Fibroblast of the conjunctiva (primary cell): ENCODE measurements around the gene FCRL1.

Experiments used
- DNase-seq: peaks from one replicate; pipeline ENCODE4 v3.0.0-alpha.2; 2010; ENCODE audit warnings: low read depth

FCRL1 gene

GRCh38 chr1:157803851-157804250, 16.1 kb downstream of the FCRL1 start:
- no peak for DNase-seq

- no peak for DNase-seq
These were observed 19.9 kb downstream of the FCRL1 start for GRCh38 chr1:157799996-157800395.

- no peak for DNase-seq
These were observed 21.7 kb downstream of the FCRL1 start for GRCh38 chr1:157798211-157798610.

DNA sequence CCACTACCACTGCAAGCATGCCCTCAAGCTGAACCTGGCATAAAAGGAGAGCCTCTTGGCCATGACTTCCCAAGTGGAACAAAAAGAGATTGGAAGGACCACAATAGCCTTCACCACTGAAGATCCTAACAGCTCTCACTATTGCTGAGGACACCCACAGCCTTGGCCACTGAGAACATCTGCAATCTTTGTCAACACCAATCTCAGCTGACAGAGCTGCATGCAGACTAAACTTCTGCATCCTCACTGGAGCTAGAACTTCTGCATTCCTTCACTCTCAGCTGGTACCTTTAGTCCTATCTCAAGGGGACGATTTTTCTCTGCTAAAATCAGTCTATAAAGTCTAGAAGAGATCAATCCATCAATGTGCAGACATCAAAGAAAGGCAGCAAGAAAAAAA, 34.7 kb downstream of the FCRL1 start:
- DNase-seq = no peak

GRCh38 chr1:157784801-157785200, 35.1 kb downstream of the FCRL1 start:
- no peak for DNase-seq

DNA sequence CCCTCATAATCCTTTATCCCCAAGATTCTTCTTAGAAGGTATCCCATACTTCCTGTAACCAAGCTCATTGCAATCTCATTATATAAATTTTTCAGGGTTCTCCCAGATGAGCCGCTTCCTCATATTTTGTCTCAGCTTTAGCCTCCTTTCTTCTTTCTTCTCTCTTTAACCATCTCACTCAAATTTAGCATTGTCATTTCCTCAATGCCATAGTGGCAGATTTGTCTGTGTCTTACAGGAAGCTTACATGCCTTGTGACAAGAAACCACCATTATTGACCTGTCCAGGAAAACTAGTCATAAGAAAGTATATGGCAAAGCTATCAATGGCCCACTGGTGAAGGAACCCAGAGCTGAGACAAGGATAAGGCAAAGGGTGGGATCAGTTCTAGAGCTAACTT, 37.0 kb downstream of the FCRL1 start:
- DNase-seq = no peak

GRCh38 chr1:157781048-157781447, 38.9 kb downstream of the FCRL1 start:
- DNase-seq = no peak

GRCh38 chr1:157776971-157777391, 42.9 kb downstream of the FCRL1 start, which contains the start of gene FCRL2:
Gene FCRL2, minus strand, starts transcription at chr1:157777132. Its CDS starts 59 bp downstream, at chr1:157777073.
- DNase-seq = no peak

DNA sequence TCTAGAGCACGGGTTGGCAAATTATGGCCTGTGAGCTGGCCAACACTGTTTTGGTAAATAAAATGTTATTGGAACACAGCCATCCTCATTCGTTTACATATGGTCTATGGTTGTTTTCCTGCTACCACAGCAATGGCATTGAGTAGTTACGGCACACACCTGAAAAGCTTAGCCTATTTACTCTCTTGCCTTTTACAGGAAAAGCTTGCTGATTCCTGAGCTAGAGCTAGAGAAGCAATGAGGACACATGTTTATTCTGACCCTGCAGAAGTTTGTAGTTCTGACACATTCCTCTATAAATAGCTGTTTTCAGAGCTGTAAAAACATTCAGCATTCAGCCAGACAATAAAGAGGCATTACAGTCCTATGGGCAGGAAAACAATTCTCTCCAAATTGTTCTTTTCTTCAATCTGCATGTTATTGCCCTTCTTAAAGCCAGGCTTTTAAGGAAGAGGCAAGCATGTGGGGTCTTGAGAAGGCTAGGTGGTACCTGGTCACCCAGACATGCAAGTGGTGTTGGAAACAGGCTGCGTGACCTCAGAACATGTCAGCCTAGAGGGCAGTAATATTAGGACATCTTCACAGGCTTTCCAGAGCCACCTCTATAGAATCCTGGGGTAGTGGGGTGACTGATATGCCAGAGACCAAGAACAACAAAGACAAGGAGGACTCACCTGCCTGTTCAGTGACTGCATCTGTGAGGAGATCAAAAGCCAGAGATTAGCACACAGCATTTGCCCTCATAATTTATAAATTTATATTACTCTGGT, 44.6 kb downstream of the FCRL1 start:
- no peak for DNase-seq

- DNase-seq = no peak
These were observed 45.5 kb downstream of the FCRL1 start for GRCh38 chr1:157774412-157774811.

- no peak for DNase-seq
These were observed 46.2 kb downstream of the FCRL1 start for GRCh38 chr1:157773493-157774350.

- DNase-seq = no peak
These were observed 48.1 kb downstream of the FCRL1 start for GRCh38 chr1:157771661-157772425.

DNA sequence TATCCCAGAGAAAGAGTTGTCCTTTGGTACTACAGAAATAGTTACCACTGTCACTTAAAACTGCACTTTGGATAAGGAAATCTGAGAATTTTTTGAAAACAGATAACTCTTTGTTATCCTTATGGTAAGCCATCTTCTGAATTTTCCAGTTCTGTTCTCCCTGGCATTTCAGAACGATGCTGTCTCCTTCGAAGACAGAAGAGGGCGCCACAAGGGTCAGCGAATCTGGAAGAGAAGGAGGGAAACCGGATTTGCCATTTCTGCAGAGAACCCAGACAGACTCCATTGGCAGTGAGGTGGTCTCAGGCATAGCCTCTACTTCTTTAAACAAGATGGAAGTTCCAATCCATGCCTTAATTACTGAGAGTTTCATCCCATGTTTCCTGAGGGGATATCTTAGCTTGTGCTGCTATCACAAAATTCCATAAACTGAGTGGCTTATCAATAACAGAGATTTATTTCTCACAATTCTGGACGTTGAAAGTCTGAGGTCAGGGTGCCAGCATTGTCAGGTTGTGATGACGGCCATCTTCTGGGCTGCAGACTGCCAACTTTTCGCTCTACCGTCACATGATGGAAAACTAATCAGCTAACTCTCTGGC, 49.4 kb downstream of the FCRL1 start:
- DNase-seq = no peak

DNA sequence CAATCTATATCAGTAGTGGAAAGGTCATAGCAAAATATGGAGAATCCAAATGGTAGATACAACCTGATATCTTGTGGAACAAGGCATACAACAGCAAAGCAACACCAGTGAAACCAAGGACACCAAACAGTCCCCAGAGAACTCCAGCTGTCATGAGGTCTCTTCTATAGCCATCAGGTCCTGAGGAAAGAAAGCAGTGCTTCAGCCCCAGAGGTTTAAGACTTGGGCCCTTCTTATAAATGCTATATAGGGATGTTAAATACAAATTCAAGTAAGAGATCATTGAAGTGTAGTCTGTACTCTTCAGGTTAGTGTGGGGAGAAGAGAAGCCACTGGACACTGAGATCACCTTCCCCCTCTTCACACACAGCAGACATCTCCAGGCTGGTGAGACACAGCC, 53.1 kb downstream of the FCRL1 start:
- DNase-seq = no peak

GRCh38 chr1:157758018-157758417, 61.9 kb downstream of the FCRL1 start:
- no peak for DNase-seq

DNA sequence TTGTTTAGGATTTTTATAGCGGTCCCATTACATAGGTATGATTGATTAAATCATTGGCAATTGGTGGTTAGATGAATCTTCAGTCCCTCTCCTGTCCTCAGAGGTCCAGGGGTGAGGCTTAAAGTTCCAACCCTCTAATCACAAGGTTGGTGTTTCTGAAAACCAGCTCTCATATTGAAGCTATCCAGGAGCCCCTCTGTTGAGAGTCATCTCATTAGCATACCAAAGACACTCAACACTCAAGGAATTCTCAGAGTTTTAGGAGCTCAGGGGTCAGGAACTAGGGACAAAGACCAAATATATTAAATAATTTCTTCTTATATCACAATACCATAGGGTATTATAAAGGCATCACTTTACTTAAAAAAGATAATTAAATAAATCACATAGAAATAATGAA, 66.3 kb downstream of the FCRL1 start:
- no peak for DNase-seq

DNA sequence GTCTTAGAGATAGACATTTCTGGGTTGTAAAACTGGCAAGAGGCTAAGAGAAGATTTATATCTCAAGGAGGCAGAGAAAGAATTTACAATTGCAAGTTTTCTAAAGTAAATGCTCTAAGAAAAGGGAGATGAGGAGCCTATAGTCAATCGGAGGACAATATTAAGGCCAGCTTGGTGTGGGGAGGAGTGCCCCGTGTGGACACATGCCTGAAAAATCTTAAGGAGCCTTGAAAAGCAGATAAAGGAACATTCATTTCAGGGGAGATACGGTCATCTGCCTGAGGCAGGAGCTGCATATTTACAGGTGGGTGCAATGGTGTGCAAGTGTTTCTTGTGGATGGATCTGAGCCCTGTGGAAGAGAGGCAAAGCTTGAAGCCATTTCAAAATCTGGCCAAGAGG, 68.6 kb downstream of the FCRL1 start:
- DNase-seq = no peak

- DNase-seq = no peak
These were observed 71.6 kb downstream of the FCRL1 start for GRCh38 chr1:157748262-157748817.
